Right cardiac atrium (tissue), 5 donors: ENCODE data around the gene GARNL3. TPM values are rescaled to one million over a fixed set of nuclear protein-coding genes. Genes with fewer than 3 reads are reported as not detected.
A peak's percentile ranks its signal among the peaks of the same experiment; 100 is the strongest.

Source experiments
- ATAC-seq, 2 donors: fragments of 200-7000 bp; cut with Tn5 transposase; one replicate each; pipeline versions ENCODE4 v1.8.0 to v1.9.1; 2020; ENCODE audit warnings: moderate library complexity in 2 of 2, mild to moderate bottlenecking in 1 of 2
- DNase-seq, 3 donors: peaks; one replicate each; pipeline ENCODE4 v3.0.0-alpha.2; 2020
- H3K27ac ChIP-seq: one replicate; pipeline ENCODE4 v1.5.1; 2013; ENCODE audit warnings: mild to moderate bottlenecking, low read length, control low read depth, moderate library complexity
- H3K27me3 ChIP-seq: one replicate; pipeline ENCODE4 v1.6.1; 2013; ENCODE audit not compliant: control insufficient read depth, insufficient read depth
- H3K4me1 ChIP-seq: one replicate; pipeline ENCODE4 v1.6.1; 2013; ENCODE audit warnings: low read length; ENCODE audit not compliant: control insufficient read depth, insufficient read depth
- H3K4me3 ChIP-seq: one replicate; pipeline ENCODE4 v1.5.1; 2013; ENCODE audit warnings: low read length, control low read depth
- H3K9me3 ChIP-seq: one replicate; pipeline ENCODE4 v1.6.1; 2013; ENCODE audit warnings: low read length; ENCODE audit not compliant: control insufficient read depth
- whole genome bisulfite sequencing: extraction: QIAGEN DNeasy Blood & Tissue Kit; methylation state at CpG from one replicate; pipeline ENCODE4 v1.1.7; 2013; 5-methylcytosine and 5-hydroxymethylcytosine counted together
- intact Hi-C, 4 donors: fragments of 100-400 bp; cut with DNase I; formaldehyde crosslinking; loops; one replicate each; pipeline versions ENCODE4 v1.11.0 to v1.14.0; 2022 to 2023
- polyA plus RNA-seq: library from polyadenylated mRNA; stranded (reverse); fragments of 200-250 nt; gene quantifications from one replicate; pipeline ENCODE4 v1.2.3, GENCODE V29; 2013
- total RNA-seq, 4 donors: library from RNA; stranded (reverse); fragmentation: NEBNext Ultra II Directional; extraction: Animal tissue kit (Norgen Biotek cat#: 25700); gene quantifications; one replicate each; pipeline ENCODE4 v1.2.1, GENCODE V29; 2021
- donor health status: healthy with polysubstance abuse.
- donor health status: DM: no; HTN: yes; CAD: no.
- donor health status: DM: no; HTN: no; CAD: no.
- donor health status: DM: no; HTN: yes; CAD: no; lungs with severe emphysema.
- donor health status: DM: yes; HTN: yes; CAD: no.

The GARNL3 gene
- total and polyA plus RNA-seq, 5 donors, result 9.1 to 24.2 (median 16.4) TPM

DNA sequence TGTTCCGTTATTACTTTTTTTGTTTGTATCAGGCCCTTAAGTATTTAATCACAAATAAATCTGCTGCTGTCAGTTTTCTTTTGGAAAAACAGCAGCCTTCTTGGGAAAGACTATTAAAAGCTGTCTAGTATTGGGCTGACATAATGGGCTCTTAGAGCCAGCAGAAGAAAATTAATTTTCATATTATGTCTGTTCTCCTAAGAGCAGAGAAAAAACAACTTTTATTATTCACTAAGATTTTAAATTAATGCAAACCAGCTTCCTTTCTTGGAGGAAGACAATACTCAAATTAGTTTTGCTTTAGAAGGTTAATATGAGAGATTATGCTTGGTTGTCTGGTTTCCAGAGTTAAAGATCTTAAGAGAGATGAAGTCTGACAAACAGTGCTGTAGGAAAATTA is 30.6 kb upstream of the GARNL3 start:
- ATAC-seq, result no peak

DNA sequence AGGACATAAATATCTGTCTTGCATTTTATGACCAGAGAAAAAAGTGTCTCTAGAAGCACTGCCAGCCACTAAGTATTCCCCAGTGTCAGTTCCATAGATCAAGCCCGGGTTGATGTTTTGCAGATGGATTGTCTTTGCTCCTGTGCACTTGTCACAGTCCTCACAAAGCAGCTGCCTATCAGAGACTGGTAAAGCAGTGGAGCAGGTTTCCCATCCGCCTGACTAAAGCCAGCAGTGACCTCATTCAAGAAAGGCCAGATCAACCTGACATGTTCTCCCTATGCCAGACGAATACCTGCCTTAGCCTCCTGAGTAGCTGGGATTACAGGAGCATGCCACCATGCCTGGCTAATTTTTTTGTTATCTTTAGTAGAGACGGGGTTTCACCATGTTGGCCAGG is 26.8 kb upstream of the GARNL3 start:
- no peak overlapping the region for H3K4me3 ChIP-seq
- H3K4me1 ChIP-seq, result no peaks in the 10 kb centered on the region
- WGBS, result 88% methylated on average over 4 of the region's 4 CpGs
- H3K27me3 ChIP-seq, result no peaks in the 10 kb centered on the region
- no peak for DNase-seq
- H3K9me3 ChIP-seq, result no peaks in the 10 kb centered on the region
- no peak for ATAC-seq
- intact Hi-C loops, result no loop called here
- no peak overlapping the region for H3K27ac ChIP-seq

More for the DNA sequence above, 30.6 kb upstream of the GARNL3 start:
- Histone ChIP-seq H3K4me1 (no peaks in the 10 kb centered on the region), H3K27ac (no peak overlapping the region), H3K4me3 (no peak overlapping the region), H3K27me3 (no peaks in the 10 kb centered on the region), H3K9me3 (no peaks in the 10 kb centered on the region)
- 42% methylated on average over 1 of the region's 1 CpG for WGBS
- DNase-seq, result no peak
- intact Hi-C loops, result no loop called here

DNA sequence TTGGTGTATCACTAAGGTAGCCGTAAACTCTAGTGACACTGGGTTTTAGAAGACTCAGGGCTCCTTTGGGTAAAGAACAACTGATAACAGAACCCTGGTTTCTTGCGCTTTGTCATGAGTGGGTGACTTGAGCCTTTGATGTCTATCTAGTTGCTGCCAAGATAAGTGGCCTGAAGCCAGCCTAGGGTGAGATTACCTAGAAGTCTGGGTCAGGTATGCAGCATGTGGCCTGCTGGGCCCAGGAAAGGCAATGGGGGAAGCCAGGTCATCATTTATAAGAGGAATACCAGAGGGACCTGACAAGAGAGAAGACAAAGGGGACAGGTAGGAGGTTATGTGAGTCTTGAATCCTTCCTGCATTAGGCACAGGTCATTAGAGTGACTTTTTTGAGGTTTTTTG is 23.2 kb upstream of the GARNL3 start:
- Histone ChIP-seq H3K9me3 (no peaks in the 10 kb centered on the region), H3K27me3 (no peaks in the 10 kb centered on the region), H3K27ac (no peak overlapping the region), H3K4me3 (no peak overlapping the region), H3K4me1 (no peaks in the 10 kb centered on the region)
- WGBS, result 94% methylated on average over 2 of the region's 2 CpGs
- DNase-seq (no peak), ATAC-seq (no peak)
- intact Hi-C loops, result no loop called here

DNA sequence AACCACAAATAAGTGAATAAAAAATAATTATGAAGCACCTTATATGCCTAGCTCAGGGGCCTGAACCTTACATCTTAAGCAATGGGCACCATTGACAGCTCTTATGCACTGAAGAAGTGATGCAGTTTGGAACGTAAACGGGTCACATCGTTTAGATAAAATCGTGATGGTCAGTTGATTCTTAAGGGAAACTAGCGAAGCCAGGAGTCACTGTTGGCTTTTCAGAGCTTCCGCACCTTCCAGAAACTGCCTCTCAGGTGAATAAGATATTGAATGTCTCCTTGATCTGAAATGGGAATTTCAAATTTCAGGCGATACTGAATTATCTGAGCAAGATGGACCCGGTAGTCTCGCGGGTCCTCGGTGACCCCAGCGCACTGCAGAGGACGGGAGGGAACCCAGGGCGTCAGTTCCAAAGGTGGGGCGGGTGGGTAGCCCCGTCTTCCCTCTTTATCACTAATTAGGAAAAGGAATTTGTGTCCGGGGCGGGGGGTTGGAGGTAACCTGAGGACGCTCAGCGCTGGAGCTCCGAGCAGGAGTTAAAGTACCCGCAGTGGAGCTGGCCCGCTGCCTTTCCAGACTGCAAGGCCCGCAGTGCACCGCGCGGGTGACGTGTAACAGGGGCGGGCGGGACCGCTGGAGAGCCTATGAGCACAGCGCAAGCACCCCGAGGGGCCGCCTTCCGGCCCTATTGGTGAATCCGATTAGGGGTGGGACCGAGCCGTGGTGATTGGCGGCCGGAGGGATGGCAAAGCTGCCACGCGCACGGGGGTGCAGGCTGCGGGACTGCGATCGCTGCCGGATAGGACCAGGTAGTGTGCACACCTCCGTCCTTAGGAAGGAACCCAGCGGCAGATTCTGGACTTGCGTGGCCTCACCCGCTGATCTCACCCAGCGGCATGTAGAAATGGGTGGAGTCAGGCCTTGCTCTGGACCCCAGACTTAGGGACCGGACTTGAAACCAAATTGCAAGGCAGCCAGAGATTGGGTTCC is 19.7 kb upstream of the GARNL3 start:
- peak overlapping the region; percentile 45 for H3K4me3 ChIP-seq
- H3K27ac ChIP-seq, result peak overlapping the region; percentile 45
- WGBS, result 7% methylated on average over 53 of the region's 53 CpGs
- ATAC-seq, result peak; percentile 100
- peak; percentile 99 to 100 (median 99) for DNase-seq
- H3K4me1 ChIP-seq, result no peaks in the 10 kb centered on the region
- intact Hi-C loops, result no loop called here
- H3K9me3 ChIP-seq, result no peaks in the 10 kb centered on the region
- H3K27me3 ChIP-seq, result no peaks in the 10 kb centered on the region

DNA sequence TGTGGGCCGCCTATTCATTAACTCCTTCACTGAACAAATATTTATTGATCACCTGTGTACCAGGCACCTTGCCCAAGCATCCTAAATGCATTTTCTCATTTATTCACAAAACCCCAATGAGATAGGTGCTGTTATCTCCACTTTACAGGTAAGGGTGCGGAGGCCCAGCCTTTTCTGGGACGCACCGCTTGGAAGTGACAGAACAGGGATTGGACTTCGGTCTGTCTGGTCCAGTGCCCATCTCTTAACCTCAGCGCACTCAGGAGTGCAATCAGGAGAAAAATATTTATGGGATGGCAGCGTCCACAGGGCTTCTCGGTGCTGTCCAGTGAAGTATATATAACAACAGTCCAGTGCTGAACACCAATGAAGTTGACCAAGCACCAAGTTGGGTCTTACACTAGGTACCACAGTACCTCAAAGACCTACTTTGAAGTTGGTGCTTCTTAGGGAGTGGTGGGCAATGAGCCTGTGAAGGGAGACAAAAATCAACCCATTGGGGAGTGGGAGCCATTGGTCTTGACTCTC is 18.9 kb upstream of the GARNL3 start:
- no peak for ATAC-seq
- 65% methylated on average over 8 of the region's 8 CpGs for WGBS
- DNase-seq, result no peak
- Histone ChIP-seq H3K4me1 (peaks cover 4% of the 10 kb centered on the region), H3K9me3 (no peaks in the 10 kb centered on the region), H3K4me3 (peak overlapping the region; percentile 45), H3K27me3 (no peaks in the 10 kb centered on the region), H3K27ac (no peak overlapping the region)
- intact Hi-C loops, result no loop called here

DNA sequence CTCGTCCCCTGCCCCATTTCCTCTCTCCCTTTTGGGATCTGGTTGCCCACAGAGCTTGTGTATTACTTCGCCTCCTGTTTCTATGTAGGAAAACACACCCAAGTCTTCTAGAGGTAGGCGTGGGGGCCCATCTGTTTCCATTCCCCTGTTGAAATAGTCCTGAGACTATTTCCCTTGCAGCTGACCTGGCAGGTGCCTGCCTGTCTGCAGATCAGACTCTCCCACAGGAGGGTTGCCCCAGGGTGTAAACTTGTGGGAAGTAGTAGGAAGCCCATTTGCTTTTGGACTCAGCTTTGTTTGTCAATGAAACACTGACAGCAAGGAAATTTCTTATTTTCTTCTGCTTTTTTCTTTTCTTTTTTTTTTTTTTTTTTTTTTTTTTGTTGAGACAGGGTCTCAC is 16.3 kb upstream of the GARNL3 start:
- 86% methylated on average over 3 of the region's 3 CpGs for WGBS
- Histone ChIP-seq H3K4me1 (peaks cover 5% of the 10 kb centered on the region), H3K9me3 (no peaks in the 10 kb centered on the region), H3K27me3 (no peaks in the 10 kb centered on the region), H3K27ac (no peak overlapping the region), H3K4me3 (no peak overlapping the region)
- DNase-seq (no peak), ATAC-seq (no peak)
- intact Hi-C loops, result no loop called here

DNA sequence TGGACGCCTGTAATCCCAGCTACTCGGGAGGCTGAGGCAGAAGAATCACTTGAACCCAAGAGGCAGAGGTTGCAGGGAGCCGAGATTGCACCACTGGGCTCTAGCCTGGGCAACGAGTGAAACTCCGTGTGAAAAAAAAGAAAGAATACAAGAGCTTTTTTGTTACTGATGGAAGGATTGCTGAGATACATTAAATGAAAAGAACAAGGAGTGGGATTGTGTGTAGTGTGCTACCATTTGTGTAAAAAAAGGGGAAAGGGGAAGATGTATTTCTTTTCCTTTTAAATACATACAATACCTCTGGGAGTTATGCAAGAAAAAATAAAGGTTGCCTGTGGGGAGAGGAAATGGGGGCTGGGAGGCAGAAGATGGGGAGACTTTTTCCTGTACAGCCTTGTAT is 14.7 kb upstream of the GARNL3 start:
- no peak overlapping the region for H3K4me3 ChIP-seq
- DNase-seq (no peak), ATAC-seq (no peak)
- no peaks in the 10 kb centered on the region for H3K9me3 ChIP-seq
- peaks cover 5% of the 10 kb centered on the region for H3K4me1 ChIP-seq
- intact Hi-C loops, result no loop called here
- WGBS, result 89% methylated on average over 5 of the region's 5 CpGs
- H3K27ac ChIP-seq, result no peak overlapping the region
- H3K27me3 ChIP-seq, result no peaks in the 10 kb centered on the region

DNA sequence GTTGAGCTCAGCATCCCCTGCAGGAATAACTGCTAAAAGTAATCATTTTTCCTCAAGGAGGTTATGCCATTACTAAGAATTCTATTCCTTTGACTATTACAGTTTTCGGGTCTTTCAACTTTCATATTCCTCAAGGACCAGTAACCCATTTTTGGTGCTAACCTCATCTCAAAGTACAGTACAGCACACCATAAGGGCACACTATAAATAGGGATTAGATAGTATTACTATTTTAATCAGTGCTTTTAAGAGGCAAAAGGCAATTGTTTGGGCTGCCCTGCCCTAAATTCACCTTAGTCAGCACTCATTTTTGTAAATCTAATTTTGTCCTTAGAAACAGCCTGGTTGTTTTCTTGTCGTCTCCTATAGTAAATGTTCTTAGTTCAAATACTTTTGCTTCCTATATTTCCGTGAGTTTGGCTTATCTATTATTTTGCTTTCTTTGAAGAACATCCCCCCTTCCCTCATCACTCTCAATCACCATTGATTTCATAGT is 13.6 kb upstream of the GARNL3 start:
- Histone ChIP-seq H3K27ac (peak overlapping the region; percentile 32), H3K4me1 (peaks cover 5% of the 10 kb centered on the region), H3K27me3 (no peaks in the 10 kb centered on the region), H3K9me3 (no peaks in the 10 kb centered on the region), H3K4me3 (no peak overlapping the region)
- DNase-seq (no peak), ATAC-seq (peak in 1 of 2 donors; percentile 68)
- 64% methylated on average over 3 of the region's 3 CpGs for WGBS
- intact Hi-C loops, result no loop called here

DNA sequence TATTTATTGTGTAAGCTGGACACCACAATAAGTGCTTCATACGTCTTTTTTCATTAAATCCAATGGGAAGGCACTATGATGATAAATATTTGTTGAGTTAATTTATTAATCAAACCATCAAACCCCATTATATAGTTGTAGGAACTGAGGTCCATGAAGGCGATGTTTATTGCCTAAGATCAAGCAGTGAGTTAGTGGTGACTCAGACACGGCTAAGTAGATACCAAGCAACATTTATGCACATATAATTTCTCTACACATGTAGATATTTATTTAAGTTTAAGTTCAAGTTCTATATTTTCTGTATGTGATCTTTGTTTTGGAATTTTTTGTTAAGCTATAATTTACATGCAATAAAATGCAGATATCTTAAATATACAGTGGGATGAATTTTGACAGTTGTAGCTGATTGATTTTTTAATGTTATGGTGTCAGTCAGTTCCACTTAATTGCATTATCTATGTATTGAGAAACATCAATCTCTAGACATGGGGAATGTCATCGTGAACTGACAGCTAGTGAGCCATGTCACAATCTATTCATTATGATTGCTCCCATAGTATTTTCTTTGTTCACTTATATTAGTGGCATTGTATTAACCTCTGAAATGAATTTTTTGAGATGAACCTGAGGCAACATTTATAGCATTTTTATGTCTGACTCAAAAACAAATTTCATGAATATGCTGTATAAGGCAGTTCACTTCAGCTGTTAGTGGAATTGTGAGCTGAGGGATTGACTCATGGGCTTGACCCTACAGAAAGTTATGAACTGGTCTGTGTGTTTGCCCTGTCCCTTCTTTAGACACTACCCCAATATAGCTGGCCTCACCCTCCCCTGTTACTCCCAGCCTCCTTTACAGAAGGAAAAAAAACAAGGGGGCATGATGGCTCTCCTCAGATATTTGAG is 11.9 kb upstream of the GARNL3 start:
- H3K4me1 ChIP-seq, result peaks cover 5% of the 10 kb centered on the region

DNA sequence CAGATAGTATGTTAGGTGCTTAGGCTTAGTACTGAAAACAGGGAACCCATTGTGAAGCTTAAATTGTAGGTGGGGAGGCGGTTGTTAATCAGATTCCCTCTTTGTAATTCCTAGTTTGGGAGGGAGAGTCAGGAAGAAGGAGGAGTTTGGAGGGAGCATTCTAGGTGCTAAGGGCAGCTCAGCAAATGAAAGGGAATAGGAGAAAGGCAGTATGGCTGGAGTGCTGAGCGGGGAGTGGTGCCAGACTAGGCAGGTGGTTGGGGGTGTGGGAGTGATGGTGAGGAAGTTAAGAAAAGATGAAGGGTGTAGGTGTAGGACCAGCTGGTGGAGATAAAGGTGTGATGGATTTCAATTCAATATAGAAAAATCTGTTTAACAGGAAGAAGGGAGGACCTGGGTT is 11.1 kb upstream of the GARNL3 start:
- H3K4me3 ChIP-seq, result no peak overlapping the region
- DNase-seq (no peak), ATAC-seq (no peak)
- H3K27ac ChIP-seq, result no peak overlapping the region
- WGBS, result 91% methylated on average over 2 of the region's 2 CpGs
- no peaks in the 10 kb centered on the region for H3K9me3 ChIP-seq
- H3K27me3 ChIP-seq, result no peaks in the 10 kb centered on the region
- peaks cover 5% of the 10 kb centered on the region for H3K4me1 ChIP-seq
- intact Hi-C loops, result no loop called here

More for the DNA sequence above, 11.9 kb upstream of the GARNL3 start:
- no peak overlapping the region for H3K27ac ChIP-seq
- WGBS, result 92% methylated on average over 4 of the region's 4 CpGs
- no peaks in the 10 kb centered on the region for H3K9me3 ChIP-seq
- no peak for DNase-seq
- H3K4me3 ChIP-seq, result no peak overlapping the region
- no peaks in the 10 kb centered on the region for H3K27me3 ChIP-seq
- intact Hi-C loops, result no loop called here
- ATAC-seq, result no peak
